ENCODE measurements around the gene B3GNT8.
"Not testable (repeated sequence)": the region's sequence is repeated elsewhere in the genome, so short reads cannot be mapped to it uniquely, and the experiment has no call there.

DNA sequence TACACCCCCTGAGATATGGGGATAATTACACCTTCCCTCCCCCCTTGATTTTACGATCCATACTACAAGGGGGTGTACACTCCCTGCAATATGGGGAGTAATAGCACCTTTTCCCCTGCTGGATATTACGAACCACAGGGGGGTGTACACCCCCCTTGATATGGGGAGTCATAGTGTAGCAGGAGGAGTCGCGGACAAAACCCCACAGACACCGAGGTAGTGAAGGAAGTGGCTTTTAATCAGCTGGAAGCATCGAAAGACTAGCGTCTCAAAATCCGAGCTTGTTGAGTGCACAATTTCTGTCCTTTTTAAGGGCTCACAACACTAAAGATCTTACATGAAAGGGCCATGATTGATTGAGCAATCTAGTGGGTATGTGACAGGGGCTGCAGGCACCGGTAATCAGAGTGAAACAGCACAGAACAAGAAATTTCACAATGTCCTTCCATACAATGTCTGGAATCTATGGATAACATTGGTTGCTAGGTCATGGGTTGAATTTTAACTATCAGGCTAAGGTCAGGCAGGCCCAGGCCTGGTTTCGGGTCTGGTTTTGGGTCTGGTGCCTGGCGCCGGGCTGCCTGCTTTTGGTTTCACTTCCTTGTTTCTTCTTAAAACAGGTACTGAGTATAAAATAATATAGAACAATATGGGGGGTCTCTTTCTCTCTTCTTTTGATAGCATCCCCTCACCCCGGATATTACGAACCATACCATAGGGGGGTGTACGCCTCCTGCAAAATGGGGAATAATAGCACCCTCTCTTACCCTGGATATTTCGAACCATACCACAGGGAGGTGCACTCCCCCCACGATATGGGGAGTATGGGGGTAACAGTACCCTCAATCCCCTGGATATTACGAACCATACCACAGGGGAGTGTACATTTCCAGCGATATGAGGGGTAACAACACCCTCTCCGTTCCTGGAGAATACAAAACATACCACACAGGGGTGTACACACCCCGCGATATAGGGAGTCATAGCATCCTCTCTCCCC is 36.4 kb upstream of the B3GNT8 start:
- not testable (repeated sequence) for TF ChIP-seq MXI1 (IDR thresholded peaks at IDR 0.05; ENCODE audit: borderline replicate concordance, low read depth, low read length); CTCF (conservative IDR thresholded peaks at IDR 0.05; ENCODE audit: low read depth, low read length); FOS (IDR thresholded peaks at IDR 0.05; ENCODE audit: low read depth, low read length); POLR2A (IDR thresholded peaks at IDR 0.05; ENCODE audit: low read depth, low read length); RFX5 (IDR thresholded peaks at IDR 0.05; ENCODE audit: low read depth, low read length); RAD21 (IDR thresholded peaks at IDR 0.05; ENCODE audit: low read length); NFE2L2 (IDR thresholded peaks at IDR 0.05; ENCODE audit: low read depth, low read length); MAFK (IDR thresholded peaks at IDR 0.05; ENCODE audit: low read depth, low read length); CHD1 (IDR thresholded peaks at IDR 0.05; ENCODE audit: low read depth, low read length)
